Muscle of leg (tissue), 11 donors: ENCODE measurements around the gene KCTD16. TPM values are rescaled to one million over a fixed set of nuclear protein-coding genes. Genes with fewer than 3 reads are reported as not detected.

Source experiments
- DNase-seq: peaks from one replicate; pipeline ENCODE4 v3.0.0; 2013
- H3K27ac ChIP-seq: one replicate; pipeline ENCODE4 v1.5.1; 2013; ENCODE audit warnings: mild to moderate bottlenecking, low read length, control low read depth
- H3K27me3 ChIP-seq: one replicate; pipeline ENCODE4 v1.6.1; 2013; ENCODE audit warnings: low read length; ENCODE audit not compliant: control insufficient read depth, insufficient read depth
- H3K36me3 ChIP-seq: one replicate; pipeline ENCODE4 v1.6.1; 2013; ENCODE audit warnings: low read length; ENCODE audit not compliant: control insufficient read depth, insufficient read depth
- H3K4me1 ChIP-seq: one replicate; pipeline ENCODE4 v1.6.1; 2013; ENCODE audit warnings: low read length; ENCODE audit not compliant: control insufficient read depth, insufficient read depth
- H3K4me3 ChIP-seq: one replicate; pipeline ENCODE4 v1.5.1; 2013; ENCODE audit warnings: low read length, control low read depth
- H3K9me3 ChIP-seq: replicated peaks from 2 replicates; pipeline ENCODE4 v1.6.1; 2013; ENCODE audit warnings: low read depth, low read length; ENCODE audit not compliant: control insufficient read depth
- WGBS: methylation state at CpG from one replicate; pipeline ENCODE4 v1.1.5; 2013; ENCODE audit warnings: missing lambda C conversion rate; ENCODE audit not compliant: insufficient coverage; 5-methylcytosine and 5-hydroxymethylcytosine counted together
- polyA plus RNA-seq, 8 donors: library from polyadenylated mRNA; unstranded; fragments of 120-200 nt; gene quantifications; one replicate each; pipeline versions ENCODE4 v1.2.1 to v1.2.3, GENCODE V29; 2013; ENCODE audit warnings: inconsistent platforms in 1 of 8, low replicate concordance in 1 of 8; ENCODE audit not compliant: insufficient read length in 8 of 8, insufficient read depth in 1 of 8
- total RNA-seq: library from RNA; stranded (reverse); fragments of 120-200 nt; gene quantifications from one replicate; pipeline ENCODE4 v1.2.4, GENCODE V29; 2013

Gene KCTD16
- total and polyA plus RNA-seq, 9 donors = 0.04 to 0.16 (median 0.08) TPM

DNA sequence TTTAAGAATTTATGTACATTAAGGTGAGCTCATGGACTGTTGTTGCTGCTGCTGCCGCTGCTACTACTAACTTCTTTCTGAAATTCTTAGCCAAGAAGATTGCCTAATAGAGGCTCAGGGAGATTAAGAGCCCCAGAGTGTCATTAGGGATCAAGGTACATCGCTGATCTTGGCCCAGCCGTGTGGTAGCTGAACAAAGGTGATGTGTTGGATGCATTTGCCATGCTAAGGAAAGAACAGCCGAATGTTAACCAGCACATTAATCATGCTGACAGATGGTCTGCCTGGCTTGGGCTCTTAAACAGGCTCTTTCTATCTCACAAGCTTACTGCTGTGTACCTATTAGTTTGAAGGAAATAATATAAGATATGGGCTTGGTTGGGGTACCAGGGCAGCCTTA is 137.1 kb downstream of the KCTD16 start:
- no peak overlapping the region for H3K27ac ChIP-seq
- H3K9me3 ChIP-seq = no peaks in the 10 kb centered on the region
- 58% methylated on average over 2 of the region's 4 CpGs for WGBS
- DNase-seq = no peak
- H3K4me1 ChIP-seq = no peaks in the 10 kb centered on the region
- H3K36me3 ChIP-seq = no peaks in the 10 kb centered on the region
- H3K27me3 ChIP-seq = no peaks in the 10 kb centered on the region
- no peak overlapping the region for H3K4me3 ChIP-seq

DNA sequence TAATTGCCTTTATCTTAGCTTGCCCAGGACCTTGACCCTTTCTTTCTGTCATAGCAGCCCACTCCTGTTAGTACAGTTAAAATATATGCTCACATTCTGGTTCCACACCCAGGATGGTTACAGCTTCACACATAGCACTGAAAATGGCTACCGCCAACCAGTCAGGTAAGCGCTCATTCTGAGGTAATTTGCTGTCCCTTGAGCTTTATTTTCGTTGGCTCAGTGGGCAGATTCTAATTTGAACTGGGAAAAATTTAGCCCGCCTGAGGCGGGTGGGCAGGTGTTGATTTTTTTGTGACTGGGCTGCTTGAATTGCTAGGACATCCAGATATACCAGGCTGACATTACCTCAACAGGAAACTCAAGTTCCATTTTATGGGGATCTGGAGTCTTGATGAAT is 137.5 kb downstream of the KCTD16 start:
- Histone ChIP-seq H3K36me3 (no peaks in the 10 kb centered on the region), H3K27ac (no peak overlapping the region), H3K4me1 (no peaks in the 10 kb centered on the region), H3K4me3 (no peak overlapping the region), H3K9me3 (no peaks in the 10 kb centered on the region), H3K27me3 (no peaks in the 10 kb centered on the region)
- no peak for DNase-seq
- no CpG with 5 or more reads among the region's 5 CpGs for WGBS

DNA sequence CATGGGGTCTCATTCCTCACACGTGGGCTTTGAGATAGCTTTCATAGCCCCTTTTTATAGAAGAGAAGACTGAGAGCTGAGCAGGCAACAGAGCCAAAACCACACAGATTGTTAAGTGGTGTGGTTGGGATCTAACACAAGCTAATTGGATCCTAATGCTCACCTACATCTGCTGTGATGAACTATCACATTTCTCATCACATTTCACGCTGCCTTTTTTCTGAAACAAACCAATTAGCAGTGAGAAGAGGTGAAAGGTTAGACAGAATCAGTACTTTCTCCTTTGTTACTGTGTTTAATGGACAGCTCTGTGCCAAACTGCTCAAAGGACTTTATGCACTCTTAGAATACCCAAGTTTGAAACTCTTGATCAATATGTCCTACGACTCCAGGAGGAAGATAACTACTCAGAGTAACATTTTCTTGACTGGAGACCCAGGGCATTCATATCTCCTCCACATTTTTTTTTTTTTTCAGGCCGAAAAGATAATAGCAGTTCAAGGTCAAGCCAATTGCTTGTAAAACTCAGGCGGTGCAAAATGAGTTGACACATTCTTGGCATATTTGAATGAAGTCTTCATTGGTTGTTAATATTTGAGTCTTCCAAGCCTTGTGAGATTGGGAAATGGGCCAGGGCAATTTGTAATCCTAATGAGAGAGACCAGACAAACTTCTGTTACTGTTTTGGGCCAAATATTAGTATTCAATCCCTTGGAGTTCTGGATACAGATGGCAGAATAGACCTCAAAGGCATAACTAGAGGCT is 138.4 kb downstream of the KCTD16 start:
- 40% methylated on average over 2 of the region's 5 CpGs for WGBS
- Histone ChIP-seq H3K27me3 (no peaks in the 10 kb centered on the region), H3K4me3 (no peak overlapping the region), H3K27ac (no peak overlapping the region), H3K9me3 (no peaks in the 10 kb centered on the region), H3K36me3 (no peaks in the 10 kb centered on the region), H3K4me1 (no peaks in the 10 kb centered on the region)
- no peak for DNase-seq

DNA sequence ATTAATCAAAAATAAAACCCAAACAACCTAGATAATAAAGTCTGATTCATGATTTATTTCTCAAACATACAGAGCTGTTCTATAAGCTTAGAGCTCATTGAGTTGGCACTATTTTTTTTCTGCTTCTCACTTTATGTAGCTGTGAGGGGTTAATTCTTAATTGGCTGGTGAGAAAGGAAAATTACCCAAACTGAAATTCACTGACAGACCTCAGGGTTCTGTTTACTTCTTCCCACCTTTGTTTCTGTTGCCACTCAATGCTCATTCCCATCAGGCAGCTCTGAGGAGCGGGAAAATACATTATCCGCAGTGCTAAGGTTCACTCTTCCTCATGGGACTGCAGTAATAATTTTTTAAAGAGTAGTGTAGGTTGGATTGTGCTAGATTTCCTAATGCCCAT is 139.9 kb downstream of the KCTD16 start:
- Histone ChIP-seq H3K9me3 (no peaks in the 10 kb centered on the region), H3K4me3 (no peak overlapping the region), H3K36me3 (no peaks in the 10 kb centered on the region), H3K27me3 (no peaks in the 10 kb centered on the region), H3K4me1 (no peaks in the 10 kb centered on the region), H3K27ac (no peak overlapping the region)
- DNase-seq = no peak
- WGBS = no CpG with 5 or more reads among the region's 2 CpGs

GRCh38 chr5:144313147-144313726 is 142.6 kb downstream of the KCTD16 start:
- Histone ChIP-seq H3K4me3 (no peak overlapping the region), H3K27ac (no peak overlapping the region), H3K27me3 (no peaks in the 10 kb centered on the region), H3K4me1 (no peaks in the 10 kb centered on the region), H3K9me3 (no peaks in the 10 kb centered on the region), H3K36me3 (no peaks in the 10 kb centered on the region)
- peak; percentile 8 for DNase-seq
- WGBS = no CpG with 5 or more reads among the region's 1 CpG

DNA sequence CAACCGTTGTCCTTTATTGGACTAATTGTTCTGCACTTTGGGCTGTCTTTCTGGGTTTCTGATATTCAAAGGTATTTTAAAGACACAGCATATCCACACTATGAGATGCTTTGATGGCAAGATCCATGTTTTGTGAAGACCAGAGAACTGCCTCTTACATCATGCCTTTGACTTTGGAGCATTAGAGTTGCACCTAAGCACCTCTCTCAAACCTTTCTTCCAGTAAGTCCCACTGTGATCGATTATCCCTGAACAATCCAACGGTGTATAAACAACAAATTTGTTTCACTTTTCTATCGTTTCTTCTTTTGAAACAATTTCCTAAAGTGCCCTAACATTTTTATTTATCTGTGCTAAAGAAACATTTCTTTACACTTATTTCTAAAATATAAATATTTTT is 144.4 kb downstream of the KCTD16 start:
- Histone ChIP-seq H3K27ac (no peak overlapping the region), H3K4me1 (no peaks in the 10 kb centered on the region), H3K9me3 (no peaks in the 10 kb centered on the region), H3K4me3 (no peak overlapping the region), H3K36me3 (no peaks in the 10 kb centered on the region), H3K27me3 (no peaks in the 10 kb centered on the region)
- WGBS = no CpG with 5 or more reads among the region's 4 CpGs
- no peak for DNase-seq

DNA sequence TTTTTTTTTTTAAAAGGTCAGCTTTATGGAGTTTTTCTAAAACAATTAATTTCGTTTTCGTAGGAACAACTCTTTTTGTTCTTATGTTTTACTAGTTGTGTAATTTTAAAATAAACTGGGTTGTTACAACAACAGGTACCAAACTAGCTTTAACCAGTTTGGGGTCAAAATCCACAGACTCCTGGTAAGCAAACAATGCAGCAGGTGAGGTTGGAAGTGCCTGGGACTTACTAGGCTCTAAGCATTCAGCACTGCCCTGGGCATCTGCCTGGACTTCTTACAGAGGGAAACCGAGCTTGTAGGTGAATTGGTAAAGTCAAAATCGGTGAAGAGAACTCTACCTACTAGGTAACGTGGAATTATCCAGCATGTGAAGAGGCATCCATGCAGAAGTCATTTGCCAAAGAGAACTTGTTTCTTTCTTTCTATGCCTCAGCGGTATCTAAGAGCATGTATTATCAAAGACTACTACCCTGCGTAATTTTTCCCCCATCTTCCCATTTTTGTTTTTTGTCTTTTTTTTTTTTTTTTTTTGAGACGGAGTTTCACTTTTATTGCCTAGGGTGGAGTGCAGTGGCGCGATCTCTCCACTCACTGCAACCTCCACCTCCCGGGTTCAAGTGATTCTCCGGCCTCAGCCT is 145.4 kb downstream of the KCTD16 start:
- DNase-seq = no peak
- no peaks in the 10 kb centered on the region for H3K4me1 ChIP-seq
- no peak overlapping the region for H3K4me3 ChIP-seq
- no peak overlapping the region for H3K27ac ChIP-seq
- no peaks in the 10 kb centered on the region for H3K36me3 ChIP-seq
- H3K9me3 ChIP-seq = no peaks in the 10 kb centered on the region
- WGBS = 70% methylated on average over 3 of the region's 12 CpGs
- no peaks in the 10 kb centered on the region for H3K27me3 ChIP-seq

DNA sequence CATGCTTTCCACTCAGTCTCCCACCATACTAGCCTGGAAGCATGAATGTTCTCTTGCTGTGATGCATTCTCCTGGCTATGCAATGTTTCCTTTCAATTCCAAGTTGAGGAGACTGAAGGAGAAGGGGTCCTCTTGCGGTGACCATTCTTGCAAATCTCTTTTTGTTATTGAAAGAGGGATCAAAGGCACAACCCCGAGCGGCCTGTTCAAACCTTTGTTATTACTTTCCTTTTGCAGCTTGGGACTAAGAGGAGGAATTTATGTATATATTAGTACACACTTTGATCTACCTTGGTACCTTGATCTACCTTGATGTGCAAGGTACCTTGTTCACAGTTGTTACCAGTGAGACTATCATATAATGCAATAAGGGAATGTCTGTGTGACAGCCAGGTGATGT is 147.3 kb downstream of the KCTD16 start:
- no CpG with 5 or more reads among the region's 3 CpGs for WGBS
- DNase-seq = no peak
- Histone ChIP-seq H3K36me3 (no peaks in the 10 kb centered on the region), H3K27ac (no peak overlapping the region), H3K4me3 (no peak overlapping the region), H3K4me1 (no peaks in the 10 kb centered on the region), H3K27me3 (no peaks in the 10 kb centered on the region), H3K9me3 (no peaks in the 10 kb centered on the region)

GRCh38 chr5:144318460-144318859 is 147.8 kb downstream of the KCTD16 start:
- Histone ChIP-seq H3K4me3 (no peak overlapping the region), H3K4me1 (no peaks in the 10 kb centered on the region), H3K36me3 (no peaks in the 10 kb centered on the region), H3K27me3 (no peaks in the 10 kb centered on the region), H3K9me3 (no peaks in the 10 kb centered on the region), H3K27ac (no peak overlapping the region)
- WGBS = 50% methylated on average over 3 of the region's 4 CpGs
- DNase-seq = no peak

DNA sequence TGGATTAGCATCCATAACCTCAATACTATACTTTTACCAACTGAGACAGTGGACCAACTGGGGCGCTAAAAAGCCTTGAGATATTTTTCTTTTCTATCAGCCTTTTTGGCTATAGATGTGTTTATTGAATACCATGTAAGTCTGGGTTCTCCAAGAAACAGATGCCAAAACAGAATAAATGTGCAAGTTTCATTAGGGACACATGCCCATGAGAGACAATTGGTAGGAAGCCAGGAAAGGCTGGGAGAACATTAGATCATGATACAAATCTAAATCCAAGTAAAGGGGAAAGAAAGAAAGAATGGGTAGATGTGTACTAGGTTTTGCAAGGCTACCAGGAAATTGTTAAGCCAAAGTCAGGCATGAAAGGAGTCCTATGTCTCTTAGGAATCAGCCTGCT is 152.5 kb downstream of the KCTD16 start:
- H3K36me3 ChIP-seq = no peaks in the 10 kb centered on the region
- H3K27me3 ChIP-seq = no peaks in the 10 kb centered on the region
- H3K4me3 ChIP-seq = no peak overlapping the region
- no peaks in the 10 kb centered on the region for H3K4me1 ChIP-seq
- DNase-seq = no peak
- H3K9me3 ChIP-seq = no peaks in the 10 kb centered on the region
- no peak overlapping the region for H3K27ac ChIP-seq
- no CpG with 5 or more reads among the region's 1 CpG for WGBS
